ENCODE results near the gene TTC3.

GRCh38 chr21:37028570-37028969, 44.5 kb upstream of the TTC3 start:
- TF ChIP-seq CTCF (IDR thresholded peaks at IDR 0.05) (no peak), POLR2A (IDR thresholded peaks at IDR 0.05) (no peak)

Data from prostate gland (tissue), 2 donors.